Measurements from ENCODE around the gene DSCAML1. TPM values are rescaled to one million over a fixed set of nuclear protein-coding genes. Genes with fewer than 3 reads are reported as not detected.

DSCAML1 gene
- total RNA-seq, 2 experiments from 2014 or later: not detected

DNA sequence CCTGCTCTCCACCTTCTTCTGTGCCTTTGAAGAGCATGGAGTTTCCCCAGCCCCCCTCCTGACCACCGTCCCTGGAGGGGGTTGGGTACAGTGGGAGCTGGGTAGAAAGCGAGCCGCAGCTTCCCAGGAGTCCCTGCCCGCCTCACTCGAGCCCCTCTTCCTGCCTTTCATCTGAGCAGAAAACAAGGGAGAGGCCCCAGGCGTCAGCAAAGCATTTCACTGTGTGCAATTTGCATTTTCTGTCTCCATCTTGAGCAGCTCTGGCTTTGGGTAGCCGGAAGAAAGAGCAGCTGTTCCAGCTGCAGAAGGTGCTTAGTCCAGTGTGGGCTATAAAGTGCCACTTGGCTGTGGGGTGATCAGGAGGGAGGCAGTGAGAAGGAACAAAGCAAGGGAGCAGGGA is 239.7 kb downstream of the DSCAML1 start:
- H2AFZ ChIP-seq (ENCODE audit: low read length): no peak overlapping the region
- DNase-seq (ENCODE audit: low spot score): no peak
- H3K79me2 ChIP-seq (ENCODE audit: insufficient read depth, low read depth, low read length): no peaks in the 10 kb centered on the region
- no TSS peak for BruUV-seq (replicated peaks)
- H3K4me3 ChIP-seq (ENCODE audit: low read depth, low read length, poor library complexity, severe bottlenecking): no peak overlapping the region
- H4K20me1 ChIP-seq (ENCODE audit: insufficient read depth, low read length): no peaks in the 10 kb centered on the region
- intact Hi-C loops (cut with micrococcal nuclease; ENCODE audit: unreplicated experiment): no loop called here
- POLR2A ChIA-PET: no interaction called here
- no peak overlapping the region for H3K4me2 ChIP-seq (ENCODE audit: low read length)
- no peak for TF ChIP-seq EZH2phosphoT487 (IDR thresholded peaks at IDR 0.05; ENCODE audit: borderline replicate concordance, low read depth, low read length)
- TF ChIP-seq, protein P1, sequence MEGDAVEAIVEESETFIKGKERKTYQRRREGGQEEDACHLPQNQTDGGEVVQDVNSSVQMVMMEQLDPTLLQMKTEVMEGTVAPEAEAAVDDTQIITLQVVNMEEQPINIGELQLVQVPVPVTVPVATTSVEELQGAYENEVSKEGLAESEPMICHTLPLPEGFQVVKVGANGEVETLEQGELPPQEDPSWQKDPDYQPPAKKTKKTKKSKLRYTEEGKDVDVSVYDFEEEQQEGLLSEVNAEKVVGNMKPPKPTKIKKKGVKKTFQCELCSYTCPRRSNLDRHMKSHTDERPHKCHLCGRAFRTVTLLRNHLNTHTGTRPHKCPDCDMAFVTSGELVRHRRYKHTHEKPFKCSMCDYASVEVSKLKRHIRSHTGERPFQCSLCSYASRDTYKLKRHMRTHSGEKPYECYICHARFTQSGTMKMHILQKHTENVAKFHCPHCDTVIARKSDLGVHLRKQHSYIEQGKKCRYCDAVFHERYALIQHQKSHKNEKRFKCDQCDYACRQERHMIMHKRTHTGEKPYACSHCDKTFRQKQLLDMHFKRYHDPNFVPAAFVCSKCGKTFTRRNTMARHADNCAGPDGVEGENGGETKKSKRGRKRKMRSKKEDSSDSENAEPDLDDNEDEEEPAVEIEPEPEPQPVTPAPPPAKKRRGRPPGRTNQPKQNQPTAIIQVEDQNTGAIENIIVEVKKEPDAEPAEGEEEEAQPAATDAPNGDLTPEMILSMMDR (conservative IDR thresholded peaks at IDR 0.05; ENCODE audit: low read length): no peak
- H3K36me3 ChIP-seq (ENCODE audit: insufficient read depth, low read length): no peaks in the 10 kb centered on the region
- CTCF ChIA-PET (ENCODE audit: unreplicated experiment): no interaction called here
- H3K4me1 ChIP-seq (ENCODE audit: insufficient read depth, low read length, poor library complexity, severe bottlenecking): no peaks in the 10 kb centered on the region
- H3K27ac ChIP-seq (ENCODE audit: low read depth, low read length, poor library complexity, severe bottlenecking): no peak overlapping the region
- H3K9me3 ChIP-seq (ENCODE audit: low read length): no peaks in the 10 kb centered on the region
- no peaks in the 10 kb centered on the region for H3K9me2 ChIP-seq (ENCODE audit: insufficient read depth, low read length)

DNA sequence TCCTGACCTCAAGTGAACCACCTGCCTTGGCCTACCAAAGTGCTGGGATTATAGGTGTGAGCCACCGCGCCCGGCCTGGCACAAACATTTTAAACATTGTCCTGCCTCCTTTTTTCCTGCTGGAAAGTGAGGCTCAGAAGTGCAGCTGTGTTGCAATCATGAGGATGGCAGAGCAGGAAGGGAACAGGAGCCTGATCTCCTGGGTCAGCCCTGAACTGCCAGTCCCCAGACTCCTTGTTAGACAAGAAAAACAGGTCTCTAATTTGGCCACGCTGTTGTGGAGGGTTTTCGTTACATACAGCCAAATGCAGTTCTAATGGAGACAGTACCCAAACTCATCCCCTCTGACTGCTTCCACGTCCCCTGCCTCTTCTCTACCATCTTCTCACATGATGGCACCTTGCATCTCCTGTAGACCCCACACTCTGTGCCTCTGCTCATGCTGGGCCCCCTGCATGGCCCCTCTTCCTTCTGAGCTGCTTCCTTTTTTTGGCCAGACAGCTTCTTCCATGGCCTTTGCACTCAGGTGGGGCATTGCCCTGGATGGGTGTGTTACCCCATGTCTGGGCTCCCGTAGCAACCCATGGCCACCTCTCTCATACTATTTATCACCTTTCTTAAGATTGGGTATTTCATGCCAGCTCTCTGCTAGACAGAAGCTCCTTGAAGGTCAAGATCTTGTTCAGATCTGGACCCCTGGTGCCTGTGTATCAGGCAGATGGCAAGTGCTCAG is 242.2 kb downstream of the DSCAML1 start:
- no peaks in the 10 kb centered on the region for H3K9me3 ChIP-seq (ENCODE audit: low read length)
- H3K4me3 ChIP-seq (ENCODE audit: low read depth, low read length, poor library complexity, severe bottlenecking): no peak overlapping the region
- no peaks in the 10 kb centered on the region for H3K9me2 ChIP-seq (ENCODE audit: insufficient read depth, low read length)
- CTCF ChIA-PET (ENCODE audit: unreplicated experiment): no interaction called here
- POLR2A ChIA-PET: no interaction called here
- no peaks in the 10 kb centered on the region for H3K36me3 ChIP-seq (ENCODE audit: insufficient read depth, low read length)
- H2AFZ ChIP-seq (ENCODE audit: low read length): no peak overlapping the region
- H4K20me1 ChIP-seq (ENCODE audit: insufficient read depth, low read length): no peaks in the 10 kb centered on the region
- H3K27ac ChIP-seq (ENCODE audit: low read depth, low read length, poor library complexity, severe bottlenecking): no peak overlapping the region
- DNase-seq (ENCODE audit: low spot score): no peak
- intact Hi-C loops (cut with micrococcal nuclease; ENCODE audit: unreplicated experiment): no loop called here
- no peaks in the 10 kb centered on the region for H3K79me2 ChIP-seq (ENCODE audit: insufficient read depth, low read depth, low read length)
- TF ChIP-seq EZH2phosphoT487 (IDR thresholded peaks at IDR 0.05; ENCODE audit: borderline replicate concordance, low read depth, low read length): no peak
- TF ChIP-seq, protein P1 (conservative IDR thresholded peaks at IDR 0.05; ENCODE audit: low read length): no peak
- BruUV-seq (replicated peaks): no TSS peak
- no peaks in the 10 kb centered on the region for H3K4me1 ChIP-seq (ENCODE audit: insufficient read depth, low read length, poor library complexity, severe bottlenecking)
- no peak overlapping the region for H3K4me2 ChIP-seq (ENCODE audit: low read length)

DNA sequence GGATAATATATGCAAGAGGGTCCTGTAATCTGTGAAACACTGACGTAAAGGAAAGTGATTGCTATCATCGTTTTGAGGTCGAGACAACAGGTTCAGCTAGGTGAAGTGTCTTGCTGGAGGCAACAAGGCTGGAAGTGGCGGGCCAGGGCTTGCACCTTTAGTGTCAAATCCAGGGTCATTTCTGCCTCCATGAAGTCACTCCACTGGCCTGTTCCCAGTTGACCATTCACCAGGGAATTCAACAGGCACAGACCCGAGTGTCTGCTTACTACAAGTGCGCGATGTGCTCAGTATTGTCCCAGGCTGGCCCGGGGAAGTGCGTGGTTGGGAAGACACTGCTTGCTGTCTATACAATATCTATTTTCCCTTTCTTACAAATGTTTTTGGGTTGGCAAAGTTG is 244.4 kb downstream of the DSCAML1 start:
- no peak for TF ChIP-seq EZH2phosphoT487 (IDR thresholded peaks at IDR 0.05; ENCODE audit: borderline replicate concordance, low read depth, low read length)
- TF ChIP-seq, protein P1 (conservative IDR thresholded peaks at IDR 0.05; ENCODE audit: low read length): no peak
- no peak for DNase-seq (ENCODE audit: low spot score)
- Histone ChIP-seq H3K4me1 (ENCODE audit: insufficient read depth, low read length, poor library complexity, severe bottlenecking) (no peaks in the 10 kb centered on the region), H3K4me3 (ENCODE audit: low read depth, low read length, poor library complexity, severe bottlenecking) (no peak overlapping the region), H3K9me3 (ENCODE audit: low read length) (no peaks in the 10 kb centered on the region), H2AFZ (ENCODE audit: low read length) (no peak overlapping the region), H3K36me3 (ENCODE audit: insufficient read depth, low read length) (no peaks in the 10 kb centered on the region), H3K9me2 (ENCODE audit: insufficient read depth, low read length) (no peaks in the 10 kb centered on the region), H3K79me2 (ENCODE audit: insufficient read depth, low read depth, low read length) (no peaks in the 10 kb centered on the region), H3K4me2 (ENCODE audit: low read length) (no peak overlapping the region), H4K20me1 (ENCODE audit: insufficient read depth, low read length) (no peaks in the 10 kb centered on the region), H3K27ac (ENCODE audit: low read depth, low read length, poor library complexity, severe bottlenecking) (no peak overlapping the region)
- no TSS peak for BruUV-seq (replicated peaks)
- ChIA-PET CTCF (ENCODE audit: unreplicated experiment) (no interaction called here), POLR2A (no interaction called here)
- intact Hi-C loops (cut with micrococcal nuclease; ENCODE audit: unreplicated experiment): no loop called here

All from OCI-LY7 (cell line).